Large intestine (tissue), 3 donors: ENCODE results near the gene DQX1. TPM values are rescaled to one million over a fixed set of nuclear protein-coding genes. Genes with fewer than 3 reads are reported as not detected.

ENCODE experiments used
- DNase-seq, 2 donors: peaks; one replicate each; pipeline versions ENCODE4 v3.0.0 to v3.0.0-alpha.2; 2013
- H3K27ac ChIP-seq: one replicate; pipeline ENCODE4 v1.5.1; 2013; ENCODE audit warnings: low read length
- H3K27me3 ChIP-seq: 2 replicates; pipeline ENCODE4 v1.6.1; 2013; ENCODE audit warnings: low read length; ENCODE audit not compliant: control insufficient read depth, insufficient read depth
- H3K36me3 ChIP-seq: 2 replicates; pipeline ENCODE4 v1.6.1; 2013; ENCODE audit warnings: low read length; ENCODE audit not compliant: control insufficient read depth, insufficient read depth
- H3K4me1 ChIP-seq: one replicate; pipeline ENCODE4 v1.6.1; 2013; ENCODE audit warnings: low read length; ENCODE audit not compliant: control insufficient read depth, insufficient read depth
- H3K4me3 ChIP-seq: one replicate; pipeline ENCODE4 v1.5.1; 2013; ENCODE audit warnings: low read length
- H3K9me3 ChIP-seq: one replicate; pipeline ENCODE4 v1.6.1; 2013; ENCODE audit warnings: mild to moderate bottlenecking, low read depth, low read length, moderate library complexity; ENCODE audit not compliant: control insufficient read depth
- WGBS: methylation state at CpG from one replicate; pipeline ENCODE4 v1.1.5; 2013; ENCODE audit warnings: low lambda C conversion rate; ENCODE audit not compliant: insufficient coverage; 5-methylcytosine and 5-hydroxymethylcytosine counted together
- polyA plus RNA-seq: library from polyadenylated mRNA; unstranded; fragments of 120-200 nt; gene quantifications from one replicate; pipeline ENCODE4 v1.2.1, GENCODE V29; 2013

DQX1 gene
- polyA plus RNA-seq, 1 donor = 12.9 TPM

DNA sequence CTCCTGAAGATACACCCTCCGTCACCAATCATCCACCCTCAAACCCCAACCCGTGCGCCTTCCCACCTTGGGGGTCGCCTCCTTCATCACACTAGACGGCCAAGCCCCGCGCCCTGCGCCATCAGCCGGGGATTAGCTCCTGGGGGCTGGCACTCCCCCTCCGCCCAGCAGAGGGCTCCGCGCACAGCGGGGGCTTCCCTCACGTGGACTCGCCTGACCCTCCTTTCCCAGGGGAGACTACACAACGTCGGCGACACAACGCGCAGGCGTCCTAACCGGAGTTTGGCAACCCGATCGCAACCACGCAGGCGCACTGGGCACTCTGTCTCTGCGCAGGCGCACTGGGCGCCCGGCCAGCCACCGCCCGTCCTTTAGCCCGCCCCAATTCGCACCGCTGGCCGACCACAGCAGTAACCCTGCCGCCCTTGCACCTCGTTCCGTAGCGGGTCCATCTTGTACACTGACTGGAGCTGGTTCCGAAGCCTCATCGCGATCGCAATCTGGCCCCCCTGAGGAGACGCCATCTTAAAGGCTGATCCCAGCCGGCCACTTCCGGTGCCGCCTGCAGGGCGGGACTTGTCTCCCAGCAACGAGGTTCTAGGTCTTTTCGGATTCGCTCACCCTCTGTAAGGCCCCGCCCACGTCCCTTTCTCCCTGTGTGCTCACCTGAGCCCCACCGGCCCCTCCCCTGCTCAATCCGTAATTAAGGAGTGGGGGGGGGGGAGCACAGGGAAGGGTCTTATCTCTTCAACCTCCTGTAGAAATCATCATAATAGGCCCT lies 18.7 kb downstream of the DQX1 start, which contains the start of gene PCGF1:
Gene PCGF1 (minus strand): TSS at position 551 of the 781 bp plus-strand sequence. CDS start 27 bp downstream, at position 524.
- peaks cover 29% of the 10 kb centered on the region for H3K4me1 ChIP-seq
- H3K9me3 ChIP-seq = peaks cover 3% of the 10 kb centered on the region
- peaks cover 47% of the 10 kb centered on the region for H3K27me3 ChIP-seq
- peak within 1 kb of the TSS; percentile 79 for H3K4me3 ChIP-seq
- peak within 1 kb of the TSS; percentile 91 for H3K27ac ChIP-seq
- WGBS = no CpG with 5 or more reads among the region's 56 CpGs
- peaks cover 16% of the 10 kb centered on the region for H3K36me3 ChIP-seq
- DNase-seq = peak; percentile 98

DNA sequence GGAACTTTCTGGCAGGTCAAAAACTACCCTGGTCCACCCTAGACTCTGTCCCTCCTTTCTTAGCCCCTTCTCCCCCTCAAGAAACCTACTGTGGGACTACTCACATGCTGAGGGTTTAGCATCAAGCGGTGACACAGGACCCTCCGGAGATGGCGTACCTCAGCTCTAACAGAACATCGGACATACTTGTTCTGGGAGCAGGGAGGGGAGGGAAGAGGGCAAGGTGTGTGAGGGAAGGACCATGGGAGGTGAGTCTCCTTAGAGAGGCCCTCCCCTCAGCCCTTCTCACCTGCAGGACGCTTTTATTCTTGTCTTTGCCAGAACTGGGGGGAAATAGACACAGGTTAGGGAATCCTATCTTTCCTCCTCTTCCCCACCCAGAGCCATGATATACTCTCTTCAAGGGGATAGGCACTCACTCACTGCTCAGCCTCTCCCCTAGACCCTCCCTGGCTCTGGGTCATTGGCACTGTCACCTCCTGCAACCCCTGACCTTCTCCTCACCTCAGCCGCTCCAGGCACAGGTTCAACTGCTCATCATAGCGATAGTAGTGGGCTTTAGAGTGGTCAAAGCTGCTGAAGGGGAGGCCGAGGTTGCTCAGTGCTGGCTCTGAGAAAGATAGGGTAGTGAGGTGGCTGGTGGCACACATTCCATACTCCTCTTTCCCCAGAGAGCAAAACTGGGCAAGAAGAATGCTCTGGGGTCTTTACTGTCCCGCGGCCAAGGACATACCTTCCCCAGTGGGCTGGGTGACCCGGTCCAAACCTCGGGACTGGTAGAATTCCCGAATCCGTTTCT lies 20.4 kb downstream of the DQX1 start:
- H3K27ac ChIP-seq = no peak overlapping the region
- H3K36me3 ChIP-seq = peaks cover 16% of the 10 kb centered on the region
- peaks cover 33% of the 10 kb centered on the region for H3K4me1 ChIP-seq
- H3K4me3 ChIP-seq = peak overlapping the region; percentile 7
- WGBS = no CpG with 5 or more reads among the region's 14 CpGs
- peaks cover 41% of the 10 kb centered on the region for H3K27me3 ChIP-seq
- peaks cover 3% of the 10 kb centered on the region for H3K9me3 ChIP-seq
- DNase-seq = no peak

DNA sequence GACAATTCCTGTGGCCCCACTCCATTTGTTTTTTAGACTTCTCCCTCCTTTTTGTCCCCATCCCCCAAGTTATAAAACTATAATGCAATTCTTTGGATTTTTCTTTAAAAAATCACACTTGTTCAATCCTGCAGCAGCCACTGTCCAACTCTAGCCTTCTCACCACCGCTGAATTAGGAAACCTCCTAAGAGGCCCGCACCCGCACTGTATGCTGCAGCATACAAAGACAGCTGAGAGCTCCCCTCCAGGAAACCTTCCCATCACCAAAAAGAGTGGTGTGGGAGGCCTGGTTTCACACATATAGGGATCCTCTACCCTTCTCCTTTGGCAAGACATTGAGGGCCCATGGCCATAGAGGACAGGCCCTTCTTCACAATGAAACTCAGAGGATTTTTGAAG lies 21.4 kb downstream of the DQX1 start:
- Histone ChIP-seq H3K36me3 (peaks cover 16% of the 10 kb centered on the region), H3K27ac (peak overlapping the region; percentile 97), H3K4me1 (peaks cover 33% of the 10 kb centered on the region), H3K4me3 (peak overlapping the region; percentile 74), H3K27me3 (peaks cover 41% of the 10 kb centered on the region), H3K9me3 (peaks cover 3% of the 10 kb centered on the region)
- WGBS = no CpG with 5 or more reads among the region's 3 CpGs
- DNase-seq = no peak

DNA sequence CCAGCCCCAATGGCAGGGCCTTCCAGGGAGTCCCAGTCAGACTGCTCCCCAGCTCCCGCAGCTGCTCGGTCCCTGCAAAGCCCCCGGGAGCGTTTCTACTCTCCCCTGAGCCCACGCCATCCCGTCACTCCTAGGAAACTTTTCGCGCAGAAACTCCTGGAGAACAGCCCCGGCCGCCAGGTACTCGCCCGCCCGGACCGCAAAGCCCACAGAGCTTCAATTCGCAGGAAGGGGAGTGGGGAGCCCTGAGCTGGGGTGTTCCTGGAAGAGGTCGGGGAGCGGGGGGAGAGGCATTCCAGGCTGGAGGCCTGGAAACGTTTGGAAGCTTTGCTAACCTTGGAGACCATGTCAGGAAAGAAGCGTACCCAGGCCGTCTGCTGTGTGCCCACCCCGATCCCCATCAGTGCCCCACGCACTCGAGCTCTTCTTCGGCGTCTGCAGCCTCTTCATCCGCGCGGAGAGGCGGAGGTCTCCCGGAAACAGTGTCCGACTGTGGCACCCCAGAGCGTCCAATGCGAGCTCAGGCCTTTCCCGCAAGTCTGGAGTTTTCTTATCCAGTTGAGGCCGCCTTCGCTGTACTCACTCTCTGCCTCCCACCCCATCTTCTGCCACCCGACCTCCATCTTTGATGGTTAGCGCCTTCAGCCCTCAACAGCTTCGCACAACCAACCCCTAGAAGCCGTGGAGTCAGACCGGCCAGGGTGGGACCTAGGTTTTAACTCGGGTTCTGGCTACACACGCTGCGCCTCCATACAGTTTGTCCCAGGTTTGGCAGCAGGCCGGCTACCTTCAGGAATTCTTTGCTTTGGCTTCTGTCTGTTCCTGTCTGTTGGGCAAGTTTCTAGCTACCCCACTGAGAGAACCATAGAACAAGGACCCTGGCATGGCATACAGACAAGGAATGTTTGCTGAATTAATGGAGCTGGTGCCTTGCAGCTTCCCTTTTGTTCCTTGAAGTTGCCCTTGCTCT lies 22.2 kb downstream of the DQX1 start:
- Histone ChIP-seq H3K9me3 (peaks cover 6% of the 10 kb centered on the region), H3K4me1 (peaks cover 33% of the 10 kb centered on the region), H3K27me3 (peaks cover 43% of the 10 kb centered on the region), H3K27ac (peak overlapping the region; percentile 97), H3K4me3 (peak overlapping the region; percentile 74), H3K36me3 (peaks cover 16% of the 10 kb centered on the region)
- no peak for DNase-seq
- WGBS = no CpG with 5 or more reads among the region's 45 CpGs

DNA sequence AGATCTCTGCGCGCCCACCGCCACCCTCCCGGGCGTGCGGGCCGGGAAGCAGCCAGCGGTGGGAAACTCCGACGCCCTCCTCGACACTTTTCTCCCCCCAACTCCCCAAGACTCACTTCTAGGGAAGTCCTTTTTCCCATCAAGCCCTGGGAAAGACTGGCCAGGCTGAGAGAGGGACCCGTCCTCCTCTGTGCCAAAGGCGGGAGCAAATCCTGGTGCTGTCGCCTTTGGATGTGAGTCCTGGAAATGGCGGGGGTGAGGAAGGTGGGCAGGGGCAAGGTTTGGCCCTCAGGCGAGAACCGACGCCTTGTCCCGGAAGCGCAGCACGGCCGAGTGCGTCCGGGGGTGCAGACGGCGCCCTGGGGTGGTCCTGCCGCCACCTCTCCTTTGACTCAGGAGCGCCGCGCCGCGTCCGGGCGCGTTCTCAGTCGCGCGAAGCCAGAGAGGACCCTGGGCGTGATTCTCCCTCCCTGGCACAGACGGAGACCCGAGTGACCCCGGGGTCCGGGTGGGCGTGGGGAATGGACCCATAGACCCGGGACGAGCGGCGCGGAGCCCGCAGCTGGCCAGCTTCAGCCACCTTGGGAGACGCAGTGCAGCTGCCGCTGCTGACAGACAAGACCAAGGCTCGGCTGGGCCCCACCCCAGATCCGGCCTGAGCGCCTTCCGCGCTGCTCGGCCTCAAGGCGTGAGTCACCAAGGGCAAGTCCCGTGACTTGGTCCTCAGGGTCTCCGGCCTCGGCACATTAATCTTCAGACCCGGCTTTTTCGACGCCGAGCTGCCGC lies 23.1 kb downstream of the DQX1 start:
- Histone ChIP-seq H3K4me1 (peaks cover 35% of the 10 kb centered on the region), H3K27ac (peak overlapping the region; percentile 97), H3K27me3 (peaks cover 46% of the 10 kb centered on the region), H3K9me3 (peaks cover 7% of the 10 kb centered on the region), H3K4me3 (peak overlapping the region; percentile 74), H3K36me3 (peaks cover 16% of the 10 kb centered on the region)
- peak; percentile 88 to 93 for DNase-seq
- WGBS = no CpG with 5 or more reads among the region's 67 CpGs

DNA sequence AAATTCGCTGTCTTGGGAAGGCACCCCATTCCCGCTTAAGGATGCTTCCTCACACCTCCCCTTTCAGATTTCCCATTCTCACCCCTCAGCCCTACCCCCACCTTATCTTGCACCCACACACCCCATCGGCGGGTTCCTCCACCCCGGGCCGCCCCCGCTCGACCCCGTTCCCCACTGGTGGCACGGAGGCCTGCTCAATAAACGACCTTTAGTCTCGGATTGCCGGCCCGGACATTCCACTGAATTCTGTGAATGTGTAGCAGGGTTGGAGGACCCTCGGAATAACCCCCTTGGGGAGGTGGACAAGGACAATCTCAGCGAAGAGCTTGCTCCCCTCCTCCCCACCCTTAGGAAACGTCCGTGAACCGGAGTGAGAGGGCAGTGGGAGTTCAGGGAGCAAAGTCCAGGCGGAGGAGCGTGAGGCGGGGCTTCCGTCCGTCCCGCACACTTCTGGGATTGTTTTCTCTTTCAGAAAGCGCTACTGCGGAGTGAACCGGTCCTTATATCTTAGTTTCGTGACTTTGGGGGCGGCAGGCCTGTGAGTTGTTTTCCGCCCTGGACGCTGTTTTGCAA lies 23.8 kb downstream of the DQX1 start:
- peaks cover 53% of the 10 kb centered on the region for H3K27me3 ChIP-seq
- H3K9me3 ChIP-seq = peaks cover 9% of the 10 kb centered on the region
- WGBS = no CpG with 5 or more reads among the region's 32 CpGs
- peak overlapping the region; percentile 74 for H3K4me3 ChIP-seq
- DNase-seq = peak; percentile 74 to 89
- H3K4me1 ChIP-seq = peaks cover 40% of the 10 kb centered on the region
- H3K27ac ChIP-seq = peak overlapping the region; percentile 97
- peaks cover 16% of the 10 kb centered on the region for H3K36me3 ChIP-seq

DNA sequence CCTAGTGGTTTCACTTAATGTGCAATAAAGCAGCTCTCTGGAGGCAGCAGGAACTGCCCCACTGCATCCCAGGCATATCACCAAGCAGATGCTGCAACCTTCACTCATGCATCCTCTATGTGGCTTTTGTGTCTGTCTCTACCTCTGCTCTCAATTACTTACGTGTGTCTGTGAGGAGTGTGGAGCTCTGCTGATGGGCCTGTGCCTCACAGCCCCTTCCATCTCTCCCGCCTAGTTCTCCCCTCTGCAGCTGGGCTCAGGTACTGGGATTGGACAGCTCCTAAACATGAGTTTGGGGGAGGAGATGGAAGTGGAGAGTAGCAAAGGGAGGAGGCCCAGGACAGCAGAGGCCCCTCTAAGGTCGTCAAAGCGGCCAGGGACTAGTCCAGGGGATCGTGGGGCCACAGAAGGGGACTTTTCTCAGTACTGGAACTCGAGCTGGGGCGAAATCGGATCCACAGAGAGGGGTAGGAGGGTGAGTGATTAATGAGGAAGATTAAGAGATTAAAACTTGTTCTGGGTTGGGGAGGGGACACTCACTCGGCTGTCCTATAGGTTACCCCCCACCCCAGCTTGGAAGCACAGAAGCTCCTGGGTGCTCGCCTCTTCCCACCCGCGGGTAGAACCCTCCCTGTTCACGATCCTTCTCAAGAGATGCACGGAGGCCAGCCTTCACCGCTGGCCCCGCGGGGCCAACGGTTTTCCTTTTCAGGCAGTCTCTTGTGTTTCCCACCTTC lies 24.5 kb downstream of the DQX1 start:
- Histone ChIP-seq H3K9me3 (peaks cover 9% of the 10 kb centered on the region), H3K27me3 (peaks cover 54% of the 10 kb centered on the region), H3K36me3 (peaks cover 17% of the 10 kb centered on the region), H3K27ac (peak overlapping the region; percentile 97), H3K4me3 (peak overlapping the region; percentile 74), H3K4me1 (peaks cover 45% of the 10 kb centered on the region)
- peak in 1 of 2 donors; percentile 43 for DNase-seq
- 40% methylated on average over 2 of the region's 18 CpGs for WGBS

DNA sequence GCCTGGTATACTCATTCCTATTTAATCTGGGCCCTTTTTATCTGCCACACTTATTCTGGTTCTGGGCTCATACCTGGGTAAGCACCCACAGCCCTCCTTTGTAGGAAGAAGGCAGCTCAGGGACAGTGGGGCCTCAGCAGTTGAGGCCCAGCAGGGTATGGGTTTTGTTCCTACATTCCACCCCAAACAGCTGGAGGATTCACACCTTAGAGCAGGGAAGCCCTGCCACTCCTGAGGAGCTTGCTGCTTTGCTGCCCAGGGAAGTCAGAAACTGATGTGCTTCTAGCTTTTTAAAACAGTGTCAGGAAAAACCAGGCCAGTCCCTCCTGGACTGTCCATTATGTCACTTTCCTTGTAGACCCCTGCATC lies 25.5 kb downstream of the DQX1 start:
- Histone ChIP-seq H3K9me3 (peaks cover 9% of the 10 kb centered on the region), H3K36me3 (peaks cover 12% of the 10 kb centered on the region), H3K4me1 (peaks cover 44% of the 10 kb centered on the region), H3K27ac (peak overlapping the region; percentile 97), H3K4me3 (peak overlapping the region; percentile 74), H3K27me3 (peaks cover 54% of the 10 kb centered on the region)
- DNase-seq = no peak
